Stomach (tissue), 9 donors: ENCODE data around the gene CS. TPM values are rescaled to one million over a fixed set of nuclear protein-coding genes. Genes with fewer than 3 reads are reported as not detected.
"Not testable (repeated sequence)": the region's sequence is repeated elsewhere in the genome, so short reads cannot be mapped to it uniquely, and the experiment has no call there.

Experiments used
- DNase-seq, 2 donors: peaks; one replicate each; pipeline versions ENCODE4 v3.0.0 to v3.0.0-alpha.2; 2013 to 2019
- H3K27ac ChIP-seq, 5 donors: fragments of 200-600 bp in 4 of 5; sonication (generic) in 4 of 5; one replicate each; pipeline ENCODE4 v1.5.1; 2013 to 2019; ENCODE audit warnings: mild to moderate bottlenecking in 1 of 5, moderate library complexity in 1 of 5
- H3K27me3 ChIP-seq, 3 donors: fragments of 200-600 bp; sonication (generic); one replicate each; pipeline ENCODE4 v1.5.1; 2017 to 2019; ENCODE audit warnings: mixed run types in 1 of 3
- H3K36me3 ChIP-seq, 4 donors: fragments of 200-600 bp; sonication (generic); 1 replicate in 3 of 4; 2 replicates in 1 of 4; pipeline ENCODE4 v1.5.1; 2016 to 2019
- H3K4me1 ChIP-seq, 4 donors: fragments of 200-600 bp; sonication (generic); one replicate each; pipeline ENCODE4 v1.5.1; 2016 to 2019
- H3K4me3 ChIP-seq, 4 donors: fragments of 200-600 bp; sonication (generic) in 3 of 4; one replicate each; pipeline ENCODE4 v1.5.1; 2016 to 2019; ENCODE audit warnings: mild to moderate bottlenecking in 1 of 4
- H3K9me3 ChIP-seq, 4 donors: fragments of 200-600 bp; sonication (generic); one replicate each; pipeline ENCODE4 v1.5.1; 2016 to 2019
- CTCF ChIP-seq, 7 experiments: fragments of 450-650 bp in 4 of 7; fragments of 200-600 bp in 3 of 7; sonication (generic) in 3 of 7; IDR thresholded peaks; one replicate each; pipeline ENCODE4 v1.5.1; 2016 to 2019; ENCODE audit warnings: antibody characterized with exemption in 7 of 7, control low read depth in 2 of 7, mild to moderate bottlenecking in 1 of 7
- EP300 ChIP-seq: sonication (generic); formaldehyde crosslinking; IDR thresholded peaks from one replicate; pipeline ENCODE4 v1.6.1; 2017; ENCODE audit warnings: antibody characterized with exemption
- POLR2A ChIP-seq, 4 donors: fragments of 450-650 bp; IDR thresholded peaks; one replicate each; pipeline ENCODE4 v1.6.1; 2016; ENCODE audit warnings: antibody characterized with exemption in 4 of 4, control low read depth in 2 of 4, mild to moderate bottlenecking in 1 of 4, moderate library complexity in 1 of 4
- POLR2AphosphoS5 ChIP-seq, 3 donors: sonication (generic); formaldehyde crosslinking; IDR thresholded peaks; one replicate each; pipeline ENCODE4 v1.6.1; 2016; ENCODE audit warnings: antibody characterized with exemption in 3 of 3
- WGBS, 5 donors: extraction: QIAGEN DNeasy Blood & Tissue Kit in 3 of 5; methylation state at CpG; one replicate each; pipeline versions ENCODE4 v1.1.5 to v1.1.7; 2013 to 2018; 5-methylcytosine and 5-hydroxymethylcytosine counted together
- intact Hi-C: fragments of 100-400 bp; cut with DNase I; formaldehyde crosslinking; loops from one replicate; pipeline ENCODE4 v1.15.1; 2023; ENCODE audit warnings: low total_unique reads
- polyA plus RNA-seq, 3 donors: library from polyadenylated mRNA; stranded (reverse); fragments of 200-250 nt; gene quantifications; one replicate each; pipeline ENCODE4 v1.2.3, GENCODE V29; 2013
- total RNA-seq, 5 donors: library from RNA; depleted of rRNA; stranded (reverse); fragments of >200 nt; gene quantifications; one replicate each; pipeline versions ENCODE4 v1.1.0 to v1.2.3, GENCODE V29; 2014 to 2016
- donor health status: healthy with polysubstance abuse.
- donor health status: Bipolar disorder and iron deficiency.
- donor health status: healthy.

The CS gene
- total and polyA plus RNA-seq, 8 donors: 51.9 to 174 (median 114) TPM

GRCh38 chr12:56288705-56289387 is 11.3 kb downstream of the CS start:
- 72 to 89% (median 78%) methylated on average over 3 of the region's 3 CpGs for WGBS, 5 donors
- Histone ChIP-seq H3K36me3 (peaks cover 18 to 61% (median 55%) of the 10 kb centered on the region in 4 donors), H3K27ac (no peak overlapping the region), H3K4me1 (peaks cover 17 to 79% (median 37%) of the 10 kb centered on the region in 4 donors), H3K9me3 (no peaks in the 10 kb centered on the region), H3K27me3 (no peaks in the 10 kb centered on the region), H3K4me3 (no peak overlapping the region)
- TF ChIP-seq POLR2AphosphoS5 (IDR thresholded peaks at IDR 0.05) (no peak), CTCF (IDR thresholded peaks at IDR 0.05) (no peak), POLR2A (IDR thresholded peaks at IDR 0.05) (no peak), EP300 (no peak)
- intact Hi-C loops: no loop called here
- no peak for DNase-seq

- DNase-seq: no peak
- Histone ChIP-seq H3K4me1 (peaks cover 8 to 67% (median 24%) of the 10 kb centered on the region in 4 donors), H3K27me3 (no peaks in the 10 kb centered on the region), H3K4me3 (no peak overlapping the region), H3K36me3 (peaks cover 40 to 81% (median 68%) of the 10 kb centered on the region in 4 donors), H3K9me3 (no peaks in the 10 kb centered on the region), H3K27ac (peak overlapping the region in 1 of 5 donors; percentile 24)
- WGBS, 5 donors: 32 to 49% (median 41%) methylated on average over 4 of the region's 4 CpGs
- TF ChIP-seq POLR2AphosphoS5 (IDR thresholded peaks at IDR 0.05) (no peak), EP300 (no peak), CTCF (IDR thresholded peaks at IDR 0.05) (no peak), POLR2A (IDR thresholded peaks at IDR 0.05) (no peak)
- intact Hi-C loops: no loop called here
These were observed 13.9 kb downstream of the CS start for GRCh38 chr12:56286044-56286830.

DNA sequence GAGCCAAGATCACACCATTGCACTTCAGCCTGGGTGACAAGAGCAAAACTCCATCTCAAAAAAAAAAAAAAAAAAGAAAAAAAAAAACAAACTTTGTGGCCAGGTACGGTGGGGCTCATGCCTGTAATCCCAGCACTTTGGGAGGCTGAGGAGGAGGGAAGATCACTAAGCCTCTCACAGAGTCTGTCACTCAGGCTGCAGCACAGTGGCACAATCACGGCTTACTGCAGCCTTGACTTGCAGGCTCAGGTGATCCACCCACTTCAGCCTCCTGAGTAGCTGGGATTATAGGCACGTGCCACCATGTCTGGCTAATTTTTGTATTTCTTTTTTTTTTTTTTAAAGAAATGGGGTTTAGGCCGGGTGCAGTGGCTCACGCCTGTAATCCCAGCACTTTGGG is 15.9 kb downstream of the CS start:
- Histone ChIP-seq H3K4me1 (peaks cover 8 to 49% (median 22%) of the 10 kb centered on the region in 4 donors), H3K36me3 (peaks cover 53 to 82% (median 72%) of the 10 kb centered on the region in 4 donors)
- H3K9me3 ChIP-seq, H3K27ac ChIP-seq, intact Hi-C loops, H3K4me3 ChIP-seq, DNase-seq, H3K27me3 ChIP-seq: not testable (repeated sequence)
- WGBS, 5 donors: 84 to 93% (median 90%) methylated on average over 5 of the region's 5 CpGs

DNA sequence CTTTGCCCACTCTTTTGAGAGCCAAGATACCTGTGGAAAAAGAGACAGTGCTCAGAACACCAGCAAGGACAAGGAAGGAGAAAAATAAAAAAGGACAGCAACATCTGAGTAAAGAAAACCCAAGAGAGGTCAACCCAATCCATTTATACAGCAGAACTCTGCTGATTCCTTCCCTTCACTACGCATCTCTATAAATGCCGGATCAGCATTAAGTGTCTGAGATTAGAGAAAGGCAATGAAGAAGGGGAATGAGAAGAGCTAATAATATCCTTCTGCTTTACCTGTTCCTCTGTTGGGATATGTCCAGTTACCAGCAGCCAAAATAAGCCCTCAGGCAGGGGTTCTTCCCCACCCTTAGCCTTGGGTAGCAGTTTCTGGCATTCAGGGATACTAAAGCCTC is 17.6 kb downstream of the CS start:
- Histone ChIP-seq H3K27me3 (no peaks in the 10 kb centered on the region), H3K9me3 (no peaks in the 10 kb centered on the region), H3K27ac (no peak overlapping the region), H3K4me1 (peaks cover 8 to 32% (median 16%) of the 10 kb centered on the region in 4 donors), H3K4me3 (no peak overlapping the region), H3K36me3 (peaks cover 66 to 91% (median 88%) of the 10 kb centered on the region in 4 donors)
- DNase-seq: no peak
- intact Hi-C loops: no loop called here
- WGBS, 5 donors: 87 to 100% (median 100%) methylated on average over 2 of the region's 2 CpGs
- TF ChIP-seq CTCF (IDR thresholded peaks at IDR 0.05) (no peak), POLR2A (IDR thresholded peaks at IDR 0.05) (no peak), POLR2AphosphoS5 (IDR thresholded peaks at IDR 0.05) (no peak), EP300 (no peak)
